ENCODE measurements around the gene GAB1. TPM values are rescaled to one million over a fixed set of nuclear protein-coding genes. Genes with fewer than 3 reads are reported as not detected.
A peak's percentile ranks its signal among the peaks of the same experiment; 100 is the strongest.

GAB1 gene
- total and polyA plus RNA-seq, 4 donors: 2.4 to 31.3 (median 6.9) TPM

DNA sequence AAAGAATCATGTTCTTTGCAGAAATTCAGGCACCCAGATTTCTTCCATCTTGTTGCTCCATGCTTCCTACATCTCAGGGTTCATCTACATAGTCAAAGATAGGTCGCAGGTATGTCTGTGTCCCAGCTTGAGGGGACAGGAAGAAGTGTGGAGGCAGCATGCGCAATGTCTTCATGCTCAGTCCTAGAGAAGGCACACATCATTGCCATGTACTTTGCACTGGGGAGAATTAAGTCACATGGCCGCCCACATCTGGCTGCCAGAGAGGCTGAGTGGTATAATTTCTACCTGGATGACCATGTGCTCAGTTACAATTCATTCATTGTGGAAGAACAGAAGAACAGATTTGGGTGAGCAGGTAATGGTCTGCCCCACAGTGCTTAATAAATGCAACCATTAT, 54.1 kb downstream of the GAB1 start:
- no peak overlapping the region for H3K4me3 ChIP-seq (ENCODE audit: low read depth in 1 of 3, low read length in 3 of 3)
- H3K4me1 ChIP-seq (ENCODE audit: control insufficient read depth in 4 of 4, insufficient read depth in 4 of 4, low read length in 3 of 4): peaks cover 3 to 25% (median 10%) of the 10 kb centered on the region in 4 donors
- H3K9me3 ChIP-seq (ENCODE audit: control insufficient read depth in 4 of 4, low read length in 3 of 4): no peaks in the 10 kb centered on the region
- H3K27ac ChIP-seq (ENCODE audit: low read depth in 1 of 2, low read length in 2 of 2): no peak overlapping the region
- TF ChIP-seq REST (IDR thresholded peaks at IDR 0.05) (no peak), JUND (IDR thresholded peaks at IDR 0.05) (no peak), HNF4G (IDR thresholded peaks at IDR 0.05) (peak; percentile 26), YY1 (IDR thresholded peaks at IDR 0.05) (no peak), HNF4A (conservative IDR thresholded peaks at IDR 0.05) (peak; percentile 36 to 55)
- no peak for DNase-seq (ENCODE audit: low spot score)
- 88% methylated on average over 3 of the region's 3 CpGs for WGBS
- H3K9ac ChIP-seq (ENCODE audit: low read depth in 1 of 2, low read length in 2 of 2): no peak overlapping the region
- no peaks in the 10 kb centered on the region for H3K27me3 ChIP-seq (ENCODE audit: control insufficient read depth in 4 of 4, insufficient read depth in 4 of 4, low read length in 3 of 4)
- no peaks in the 10 kb centered on the region for H3K36me3 ChIP-seq (ENCODE audit: control insufficient read depth in 4 of 4, insufficient read depth in 3 of 4, low read depth in 1 of 4, low read length in 3 of 4)

- TF ChIP-seq EGR1 (IDR thresholded peaks at IDR 0.05; ENCODE audit: low read depth in 2 of 2): no peak
- no peak for TF ChIP-seq GABPA (IDR thresholded peaks at IDR 0.05 in 1 of 2, conservative IDR thresholded peaks at IDR 0.05 in 1 of 2)
- TF ChIP-seq HNF4G (IDR thresholded peaks at IDR 0.05): no peak
- TF ChIP-seq HNF4A (conservative IDR thresholded peaks at IDR 0.05): no peak
- TF ChIP-seq YY1 (IDR thresholded peaks at IDR 0.05): no peak
- TF ChIP-seq FOXA1 (IDR thresholded peaks at IDR 0.05): no peak
- TF ChIP-seq SP1 (IDR thresholded peaks at IDR 0.05): no peak
- no peak for TF ChIP-seq FOXA2 (IDR thresholded peaks at IDR 0.05)
- TF ChIP-seq RAD21 (IDR thresholded peaks at IDR 0.05): no peak
- TF ChIP-seq NR2F2 (IDR thresholded peaks at IDR 0.05): no peak
- TF ChIP-seq RXRA (IDR thresholded peaks at IDR 0.05): no peak
- TF ChIP-seq, protein P1, sequence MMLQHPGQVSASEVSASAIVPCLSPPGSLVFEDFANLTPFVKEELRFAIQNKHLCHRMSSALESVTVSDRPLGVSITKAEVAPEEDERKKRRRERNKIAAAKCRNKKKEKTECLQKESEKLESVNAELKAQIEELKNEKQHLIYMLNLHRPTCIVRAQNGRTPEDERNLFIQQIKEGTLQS (IDR thresholded peaks at IDR 0.05): no peak
- TF ChIP-seq, protein P2, sequence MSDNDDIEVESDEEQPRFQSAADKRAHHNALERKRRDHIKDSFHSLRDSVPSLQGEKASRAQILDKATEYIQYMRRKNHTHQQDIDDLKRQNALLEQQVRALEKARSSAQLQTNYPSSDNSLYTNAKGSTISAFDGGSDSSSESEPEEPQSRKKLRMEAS (IDR thresholded peaks at IDR 0.05): no peak
- no peak for TF ChIP-seq TAF1 (conservative IDR thresholded peaks at IDR 0.05)
- Histone ChIP-seq H3K4me1 (ENCODE audit: control insufficient read depth in 4 of 4, insufficient read depth in 4 of 4, low read length in 3 of 4) (peaks cover 3 to 25% (median 10%) of the 10 kb centered on the region in 4 donors), H3K4me3 (ENCODE audit: low read depth in 1 of 3, low read length in 3 of 3) (no peak overlapping the region), H3K9ac (ENCODE audit: low read depth in 1 of 2, low read length in 2 of 2) (no peak overlapping the region), H3K36me3 (ENCODE audit: control insufficient read depth in 4 of 4, insufficient read depth in 3 of 4, low read depth in 1 of 4, low read length in 3 of 4) (no peaks in the 10 kb centered on the region), H3K27me3 (ENCODE audit: control insufficient read depth in 4 of 4, insufficient read depth in 4 of 4, low read length in 3 of 4) (no peaks in the 10 kb centered on the region), H3K27ac (ENCODE audit: low read depth in 1 of 2, low read length in 2 of 2) (no peak overlapping the region), H3K9me3 (ENCODE audit: control insufficient read depth in 4 of 4, low read length in 3 of 4) (no peaks in the 10 kb centered on the region)
- DNase-seq (ENCODE audit: low spot score): no peak
- 94% methylated on average over 3 of the region's 3 CpGs for WGBS
These were observed 54.6 kb downstream of the GAB1 start for GRCh38 chr4:143391261-143391660.

DNA sequence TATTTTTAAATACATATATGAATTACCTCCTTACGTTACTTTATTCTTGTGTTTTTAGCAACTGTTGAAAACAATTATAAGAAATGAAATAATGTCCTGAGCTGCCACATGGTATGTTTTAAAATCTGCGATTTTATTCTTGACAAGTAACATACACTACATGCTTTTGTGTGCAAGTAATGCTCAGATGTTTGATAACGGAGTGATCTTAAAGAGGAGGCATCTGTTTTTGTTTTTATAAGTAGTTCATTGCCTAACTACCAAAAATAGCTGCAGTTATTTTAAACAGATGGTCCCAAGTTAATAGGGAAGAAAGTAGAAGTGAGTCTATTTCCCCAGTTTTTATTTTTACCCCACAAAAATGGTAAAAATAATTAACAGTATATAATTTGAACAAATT, 55.2 kb downstream of the GAB1 start:
- no peak for DNase-seq (ENCODE audit: low spot score)
- no peaks in the 10 kb centered on the region for H3K27me3 ChIP-seq (ENCODE audit: control insufficient read depth in 4 of 4, insufficient read depth in 4 of 4, low read length in 3 of 4)
- peaks cover 3 to 25% (median 10%) of the 10 kb centered on the region in 4 donors for H3K4me1 ChIP-seq (ENCODE audit: control insufficient read depth in 4 of 4, insufficient read depth in 4 of 4, low read length in 3 of 4)
- H3K27ac ChIP-seq (ENCODE audit: low read depth in 1 of 2, low read length in 2 of 2): no peak overlapping the region
- 83% methylated on average over 3 of the region's 3 CpGs for WGBS
- H3K9me3 ChIP-seq (ENCODE audit: control insufficient read depth in 4 of 4, low read length in 3 of 4): no peaks in the 10 kb centered on the region
- H3K36me3 ChIP-seq (ENCODE audit: control insufficient read depth in 4 of 4, insufficient read depth in 3 of 4, low read depth in 1 of 4, low read length in 3 of 4): no peaks in the 10 kb centered on the region
- TF ChIP-seq EGR1 (IDR thresholded peaks at IDR 0.05; ENCODE audit: low read depth in 2 of 2): no peak
- no peak for TF ChIP-seq RAD21 (IDR thresholded peaks at IDR 0.05)
- TF ChIP-seq, protein P1 (IDR thresholded peaks at IDR 0.05): no peak
- no peak for TF ChIP-seq ZBTB33 (IDR thresholded peaks at IDR 0.05)
- no peak for TF ChIP-seq TAF1 (conservative IDR thresholded peaks at IDR 0.05)
- no peak for TF ChIP-seq NR2F2 (IDR thresholded peaks at IDR 0.05)
- no peak for TF ChIP-seq JUND (IDR thresholded peaks at IDR 0.05)
- no peak for TF ChIP-seq FOXA2 (IDR thresholded peaks at IDR 0.05)
- no peak overlapping the region for H3K4me3 ChIP-seq (ENCODE audit: low read depth in 1 of 3, low read length in 3 of 3)
- no peak overlapping the region for H3K9ac ChIP-seq (ENCODE audit: low read depth in 1 of 2, low read length in 2 of 2)

Measured in liver (tissue), 9 donors.